Heart left ventricle (tissue), 13 donors: Measurements from ENCODE around the gene SLFN12.

Experiments used
- CTCF ChIP-seq, 12 donors: fragments of 200-600 bp; sonication (generic) in 4 of 12; IDR thresholded peaks; one replicate each; pipeline versions ENCODE4 v1.5.0 to v1.8.0; 2018 to 2022; ENCODE audit warnings: antibody characterized with exemption in 12 of 12, mild to moderate bottlenecking in 5 of 12
- POLR2A ChIP-seq, 2 donors: fragments of 450-650 bp; IDR thresholded peaks; one replicate each; pipeline ENCODE4 v1.6.1; 2017; ENCODE audit warnings: antibody characterized with exemption in 2 of 2, mild to moderate bottlenecking in 2 of 2, moderate library complexity in 2 of 2
- donor health status: ischemic (EF 13 %, LVEDD 7.1; RV severe dilation, severe dysfunction).
- donor health status: DM: no; HTN: yes; CAD: no.
- donor health status: DM: no; HTN: no; CAD: no.
- donor health status: ischemic (EF 25% LVEDD 6.9; RV normal size, moderate dysfunction).
- donor health status: ischemic (EF 25% LVEDD 5.7; RV mildly dilated, moderate dysfunction).
- donor health status: ischemic (EF 35%, LVEDD 5.7; RV mildly dilated, moderate dysfunction).
- donor health status: nonischemic (EF 11% LVEDD 7.7; RV severe dilation, severe dysfunction).
- donor health status: DM: yes; HTN: yes; CAD: no.
- donor health status: PGD.
- donor health status: ischemic (EF 29% LVEDD 5.4; RV normal size, mild dysfunction).
- donor health status: nonischemic (EF 23%, LVEDD 6.1; RV moderate dilation, normal function).

- no peak for TF ChIP-seq CTCF (IDR thresholded peaks at IDR 0.05)
- TF ChIP-seq POLR2A (IDR thresholded peaks at IDR 0.05), result no peak
Observed at GRCh38 chr17:35479271-35479670, 47.0 kb upstream of the SLFN12 start.
